Stimulated activated CD4-positive, alpha-beta T cell treated with anti-CD3 and anti-CD28 coated beads, Interleukin-12 subunit alpha, Interleukin-12 subunit beta, amount 100 ng/mL, for 48 hours (primary cell): ENCODE data around the gene OR10H4.
"Not testable (repeated sequence)": the region's sequence is repeated elsewhere in the genome, so short reads cannot be mapped to it uniquely, and the experiment has no call there.

Experiments used
- DNase-seq, 3 donors: peaks; one replicate each; pipeline ENCODE4 v3.0.0-alpha.2; 2020; ENCODE audit warnings: low read depth in 2 of 3, low spot score in 1 of 3

OR10H4 gene

GRCh38 chr19:15936950-15937349 is 11.9 kb upstream of the OR10H4 start:
- DNase-seq, result no peak

GRCh38 chr19:15937771-15938170 is 11.0 kb upstream of the OR10H4 start:
- DNase-seq, result no peak

- DNase-seq, result no peak
These were observed 4.4 kb upstream of the OR10H4 start for GRCh38 chr19:15944401-15944800.

GRCh38 chr19:15945301-15945700 is 3.5 kb upstream of the OR10H4 start:
- no peak for DNase-seq

- no peak for DNase-seq
These were observed 6.0 kb downstream of the OR10H4 start for GRCh38 chr19:15954820-15955219.

- DNase-seq, result no peak
These were observed 13.5 kb downstream of the OR10H4 start for GRCh38 chr19:15962319-15962718.

- no peak for DNase-seq
These were observed 15.4 kb downstream of the OR10H4 start for GRCh38 chr19:15964231-15964630.

GRCh38 chr19:15971224-15971780 is 22.5 kb downstream of the OR10H4 start:
- DNase-seq, result no peak

GRCh38 chr19:15972043-15972442 is 23.2 kb downstream of the OR10H4 start:
- not testable (repeated sequence) for DNase-seq

GRCh38 chr19:15974856-15975255 is 26.0 kb downstream of the OR10H4 start:
- no peak for DNase-seq

GRCh38 chr19:15976836-15977689 is 28.3 kb downstream of the OR10H4 start:
- DNase-seq, result no peak

- DNase-seq, result no peak
These were observed 28.9 kb downstream of the OR10H4 start for GRCh38 chr19:15977690-15978089.

GRCh38 chr19:15979293-15979692 is 30.5 kb downstream of the OR10H4 start:
- no peak for DNase-seq

- not testable (repeated sequence) for DNase-seq
These were observed 37.0 kb downstream of the OR10H4 start for GRCh38 chr19:15985831-15986230.

GRCh38 chr19:15986701-15987100 is 37.9 kb downstream of the OR10H4 start:
- no peak for DNase-seq

- DNase-seq, result no peak
These were observed 41.1 kb downstream of the OR10H4 start for GRCh38 chr19:15989889-15990288.

GRCh38 chr19:15991602-15992001 is 42.8 kb downstream of the OR10H4 start:
- no peak for DNase-seq

GRCh38 chr19:15992014-15992413 is 43.2 kb downstream of the OR10H4 start:
- no peak for DNase-seq

GRCh38 chr19:15995536-15995935 is 46.7 kb downstream of the OR10H4 start:
- no peak for DNase-seq

- no peak for DNase-seq
These were observed 49.4 kb downstream of the OR10H4 start for GRCh38 chr19:15998166-15998565.
